ENCODE measurements around the gene RTTN.

GRCh38 chr18:70121842-70122241, 83.6 kb downstream of the RTTN start:
- TF ChIP-seq CTCF (conservative IDR thresholded peaks at IDR 0.05; ENCODE audit: low read depth, low read length) (no peak), EZH2 (IDR thresholded peaks at IDR 0.05; ENCODE audit: borderline replicate concordance, low read depth, low read length, poor library complexity, severe bottlenecking) (no peak)
